GM23338 (cell line): ENCODE results near the gene TARS3.

Source experiments
- CREB1 ChIP-seq: fragments of 250-450 bp; sonication (Bioruptor Pico); IDR thresholded peaks from 2 replicates; pipeline ENCODE4 v1.5.0; 2020; ENCODE audit warnings: low read depth, mild to moderate bottlenecking, moderate library complexity
- CTCF ChIP-seq, 2 experiments: fragments of 200-600 bp in 1 of 2; sonication (generic) in 1 of 2; conservative IDR thresholded peaks; 2 replicates each; pipeline versions ENCODE4 v1.5.1 to v1.6.1; 2016 to 2017; ENCODE audit warnings: antibody characterized with exemption in 2 of 2, low read depth in 2 of 2, mild to moderate bottlenecking in 2 of 2, moderate library complexity in 1 of 2
- ETS1 ChIP-seq: IDR thresholded peaks from 2 replicates; pipeline ENCODE4 v1.6.1; 2016; ENCODE audit warnings: antibody characterized with exemption
- EZH2phosphoT487 ChIP-seq: fragments of 200-600 bp; sonication (generic); IDR thresholded peaks from one replicate; pipeline ENCODE4 v1.8.1; 2018; ENCODE audit warnings: antibody characterized with exemption; ENCODE audit not compliant: unreplicated experiment
- POLR2AphosphoS5 ChIP-seq: IDR thresholded peaks from 2 replicates; pipeline ENCODE4 v1.6.1; 2016; ENCODE audit warnings: antibody characterized with exemption, low read depth
- REST ChIP-seq: IDR thresholded peaks from one replicate; pipeline ENCODE4 v1.6.1; 2018; ENCODE audit warnings: antibody characterized with exemption; ENCODE audit not compliant: unreplicated experiment
- STAT1 ChIP-seq: IDR thresholded peaks from one replicate; pipeline ENCODE4 v1.6.1; 2016; ENCODE audit warnings: antibody characterized with exemption; ENCODE audit not compliant: unreplicated experiment

GRCh38 chr15:101637919-101638318 is 86.4 kb downstream of the TARS3 start:
- TF ChIP-seq CTCF (conservative IDR thresholded peaks at IDR 0.05; ENCODE audit: low read depth in 2 of 2) (no peak), STAT1 (no peak), EZH2phosphoT487 (no peak), CREB1 (CRISPR knock-in tag) (no peak), POLR2AphosphoS5 (no peak), REST (no peak), ETS1 (no peak)
